Measurements from ENCODE around the gene DDX46. TPM values are rescaled to one million over a fixed set of nuclear protein-coding genes. Genes with fewer than 3 reads are reported as not detected.

Gene DDX46
- total and polyA plus RNA-seq, 7 donors: 11.4 to 53.6 (median 35.0) TPM

GRCh38 chr5:134792286-134792685, 33.7 kb downstream of the DDX46 start:
- Histone ChIP-seq H3K4me3 (no peak overlapping the region), H3K27me3 (no peaks in the 10 kb centered on the region), H3K27ac (no peak overlapping the region), H3K9me3 (no peaks in the 10 kb centered on the region), H3K36me3 (peaks cover 14 to 94% (median 43%) of the 10 kb centered on the region in 4 donors), H3K4me1 (no peaks in the 10 kb centered on the region)
- no peak for TF ChIP-seq POLR2A (IDR thresholded peaks at IDR 0.05)
- no peak for TF ChIP-seq POLR2AphosphoS5 (IDR thresholded peaks at IDR 0.05)
- TF ChIP-seq EP300 (IDR thresholded peaks at IDR 0.05): no peak
- TF ChIP-seq CTCF (IDR thresholded peaks at IDR 0.05): no peak
- DNase-seq: no peak
- WGBS, 2 donors: 85 to 94% methylated on average over 3 of the region's 3 CpGs
- intact Hi-C loops (cut with DNase I): no loop called here

GRCh38 chr5:134793111-134793510, 34.5 kb downstream of the DDX46 start:
- Histone ChIP-seq H3K9me3 (no peaks in the 10 kb centered on the region), H3K4me3 (no peak overlapping the region), H3K36me3 (peaks cover 16 to 98% (median 49%) of the 10 kb centered on the region in 4 donors), H3K27me3 (no peaks in the 10 kb centered on the region), H3K27ac (no peak overlapping the region), H3K4me1 (no peaks in the 10 kb centered on the region)
- intact Hi-C loops (cut with DNase I): no loop called here
- TF ChIP-seq POLR2A (IDR thresholded peaks at IDR 0.05): no peak
- TF ChIP-seq EP300 (IDR thresholded peaks at IDR 0.05): no peak
- TF ChIP-seq POLR2AphosphoS5 (IDR thresholded peaks at IDR 0.05): no peak
- no peak for TF ChIP-seq CTCF (IDR thresholded peaks at IDR 0.05)
- 93 to 95% methylated on average over 4 of the region's 4 CpGs for WGBS, 2 donors
- DNase-seq: no peak

DNA sequence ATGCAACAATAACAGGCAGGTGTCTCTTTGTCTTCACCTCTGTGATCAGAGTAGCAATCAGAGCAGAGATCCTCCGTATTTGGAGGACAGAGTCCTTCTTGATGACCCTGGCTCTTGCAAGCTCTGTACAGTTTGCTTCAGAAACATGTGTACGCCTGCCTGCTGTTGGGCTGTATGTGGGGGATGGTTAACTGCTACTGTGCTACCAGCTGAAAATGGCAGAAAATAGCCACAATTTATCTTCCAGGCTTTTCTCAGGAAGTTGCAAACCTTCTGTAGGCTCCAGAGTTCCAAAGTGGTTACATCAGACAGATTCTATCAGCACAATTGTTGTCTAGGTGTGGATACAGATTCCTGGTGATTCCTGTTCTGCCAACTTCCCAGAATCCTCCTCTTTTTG, 35.5 kb downstream of the DDX46 start:
- Histone ChIP-seq H3K4me3 (no peak overlapping the region), H3K27me3 (no peaks in the 10 kb centered on the region), H3K9me3 (no peaks in the 10 kb centered on the region), H3K36me3 (peaks cover 17 to 100% (median 54%) of the 10 kb centered on the region in 4 donors), H3K27ac (no peak overlapping the region), H3K4me1 (no peaks in the 10 kb centered on the region)
- intact Hi-C loops (cut with DNase I): no loop called here
- TF ChIP-seq POLR2AphosphoS5 (IDR thresholded peaks at IDR 0.05): no peak
- TF ChIP-seq POLR2A (IDR thresholded peaks at IDR 0.05): no peak
- no peak for TF ChIP-seq EP300 (IDR thresholded peaks at IDR 0.05)
- WGBS, 2 donors: 86 to 96% methylated on average over 2 of the region's 2 CpGs
- no peak for DNase-seq

DNA sequence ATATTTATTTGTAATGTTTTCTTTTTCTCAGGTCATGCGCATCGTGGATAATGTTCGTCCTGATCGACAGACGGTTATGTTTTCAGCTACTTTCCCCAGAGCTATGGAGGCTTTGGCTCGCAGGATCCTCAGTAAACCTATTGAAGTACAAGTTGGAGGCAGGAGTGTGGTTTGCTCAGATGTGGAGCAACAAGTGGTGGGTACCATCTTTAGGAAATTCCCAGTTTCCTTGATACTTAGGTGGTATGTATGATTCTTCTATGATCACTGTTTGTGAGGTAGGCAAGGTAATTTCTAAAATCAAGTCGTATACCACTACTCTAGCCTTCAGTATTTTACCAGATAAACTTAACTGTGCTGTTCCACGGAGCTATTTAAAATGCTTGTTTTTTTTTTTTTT, 36.2 kb downstream of the DDX46 start:
- Histone ChIP-seq H3K4me3 (no peak overlapping the region), H3K4me1 (no peaks in the 10 kb centered on the region), H3K36me3 (peaks cover 16 to 100% (median 52%) of the 10 kb centered on the region in 4 donors), H3K27ac (no peak overlapping the region), H3K9me3 (no peaks in the 10 kb centered on the region), H3K27me3 (no peaks in the 10 kb centered on the region)
- intact Hi-C loops (cut with DNase I): no loop called here
- no peak for DNase-seq
- TF ChIP-seq CTCF (IDR thresholded peaks at IDR 0.05) (no peak), EP300 (IDR thresholded peaks at IDR 0.05) (no peak), POLR2A (IDR thresholded peaks at IDR 0.05) (no peak), POLR2AphosphoS5 (IDR thresholded peaks at IDR 0.05) (no peak)
- 95 to 96% methylated on average over 8 of the region's 8 CpGs for WGBS, 2 donors

GRCh38 chr5:134798468-134798867, 39.9 kb downstream of the DDX46 start:
- 87 to 88% methylated on average over 5 of the region's 5 CpGs for WGBS, 2 donors
- Histone ChIP-seq H3K27me3 (no peaks in the 10 kb centered on the region), H3K4me1 (no peaks in the 10 kb centered on the region), H3K9me3 (no peaks in the 10 kb centered on the region), H3K36me3 (peaks cover 7 to 91% (median 33%) of the 10 kb centered on the region in 4 donors), H3K4me3 (no peak overlapping the region), H3K27ac (no peak overlapping the region)
- TF ChIP-seq CTCF (IDR thresholded peaks at IDR 0.05) (no peak), POLR2AphosphoS5 (IDR thresholded peaks at IDR 0.05) (no peak), EP300 (IDR thresholded peaks at IDR 0.05) (no peak), POLR2A (IDR thresholded peaks at IDR 0.05) (no peak)
- DNase-seq: no peak
- intact Hi-C loops (cut with DNase I): no loop called here

Measured in sigmoid colon (tissue), 7 donors.